ENCODE data around the gene POLR2J.
"Not testable (repeated sequence)": the region's sequence is repeated elsewhere in the genome, so short reads cannot be mapped to it uniquely, and the experiment has no call there.

Gene POLR2J

DNA sequence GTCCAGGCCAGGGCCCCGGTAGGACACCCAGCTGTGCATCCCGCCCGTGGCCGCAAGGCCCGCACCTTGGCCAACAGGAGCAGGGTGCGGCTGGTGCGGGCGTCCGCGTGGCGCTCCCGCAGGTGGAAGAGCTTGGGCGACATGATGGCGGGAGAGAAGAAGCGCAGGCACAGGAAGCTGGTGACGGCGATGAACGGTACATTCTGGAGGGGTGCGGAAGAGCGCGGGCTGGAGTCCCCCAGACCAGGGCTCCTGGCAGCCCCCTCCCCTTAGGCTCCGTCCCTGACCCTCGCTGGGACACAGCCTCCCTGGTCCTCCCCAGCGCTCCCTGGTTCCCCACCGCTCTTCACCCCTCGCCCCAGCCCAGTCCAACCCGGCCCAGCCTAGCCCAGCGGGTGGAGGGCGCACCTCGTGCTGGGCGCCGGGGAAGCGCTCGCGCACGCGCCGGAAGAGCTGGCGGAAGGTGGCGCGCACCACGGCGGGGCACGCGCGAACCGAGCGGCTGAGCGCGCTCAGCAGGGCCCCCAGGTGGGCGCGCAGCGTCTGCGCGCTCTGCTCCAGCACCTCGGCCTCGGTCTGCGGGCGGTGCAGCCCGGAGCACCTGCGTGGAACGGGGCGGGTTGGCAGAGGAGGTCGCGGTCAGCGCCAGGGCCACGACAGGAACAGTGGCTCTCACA is 15.9 kb upstream of the POLR2J start:
- DNase-seq, result not testable (repeated sequence)

DNA sequence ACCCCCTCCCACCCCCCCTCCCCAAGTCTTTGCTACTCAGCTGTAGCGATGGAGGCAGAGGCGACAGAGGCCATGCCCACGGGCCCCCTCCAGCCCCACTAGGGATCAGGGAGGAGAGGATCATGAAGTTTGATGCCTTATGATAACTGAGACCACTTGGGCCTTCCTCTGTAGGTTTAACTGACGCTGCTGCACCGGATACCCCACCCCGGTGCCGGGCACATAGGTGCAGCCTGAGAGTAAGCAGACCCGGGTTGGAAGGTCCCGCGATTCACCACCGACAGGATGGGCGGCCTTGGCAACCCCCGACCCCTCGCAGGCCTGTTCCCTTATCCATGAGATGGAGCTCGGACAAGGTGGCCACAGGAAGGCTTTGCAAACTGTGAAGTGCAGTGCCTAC is 15.3 kb upstream of the POLR2J start:
- not testable (repeated sequence) for DNase-seq

GRCh38 chr7:102493220-102493935 is 14.7 kb upstream of the POLR2J start:
- not testable (repeated sequence) for DNase-seq

DNA sequence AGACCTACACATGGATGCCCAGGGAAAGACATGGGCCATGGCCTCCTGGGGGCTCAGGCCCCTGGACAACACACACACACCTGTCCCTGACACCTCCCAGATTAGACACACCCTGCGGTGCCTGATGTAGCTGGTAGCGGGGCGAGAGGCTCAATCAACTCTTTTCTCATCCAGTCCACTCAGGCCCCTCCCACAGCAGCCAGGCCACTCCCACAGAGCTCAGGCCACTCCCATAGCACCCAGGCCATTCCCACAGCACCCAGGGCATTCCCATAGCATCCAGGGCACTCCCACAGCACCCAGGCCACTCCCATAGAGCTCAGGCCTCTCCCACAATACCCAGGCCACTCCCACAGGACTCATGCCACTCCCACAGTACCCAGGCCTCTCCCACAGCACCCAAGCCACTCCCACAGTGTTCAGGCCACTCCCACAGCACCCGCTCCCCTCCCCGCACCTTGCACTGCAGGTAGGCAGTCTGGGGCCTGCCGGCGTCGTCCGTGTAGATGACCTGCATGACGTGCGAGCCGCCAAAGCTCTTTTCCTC is 11.9 kb upstream of the POLR2J start:
- DNase-seq, result not testable (repeated sequence)

DNA sequence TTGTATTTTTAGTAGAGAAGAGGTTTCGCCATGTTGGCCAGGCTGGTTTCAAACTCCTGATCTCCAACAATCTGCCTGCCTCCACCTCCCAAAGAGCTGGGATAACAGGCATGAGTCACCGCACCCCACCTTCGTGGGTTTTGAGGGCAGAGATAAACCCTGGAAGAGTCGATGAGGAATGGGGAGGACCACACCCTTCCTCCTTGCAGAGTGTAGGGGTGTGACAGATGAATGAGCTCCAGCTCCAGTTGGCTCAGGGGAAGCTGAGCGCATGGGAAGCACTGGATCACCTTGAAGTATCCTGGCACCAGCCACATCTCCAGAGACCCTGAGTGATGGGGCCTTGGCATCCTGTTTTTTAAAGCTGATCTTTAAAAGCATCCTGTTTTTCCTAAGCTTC is 5.6 kb upstream of the POLR2J start:
- DNase-seq, result not testable (repeated sequence)

DNA sequence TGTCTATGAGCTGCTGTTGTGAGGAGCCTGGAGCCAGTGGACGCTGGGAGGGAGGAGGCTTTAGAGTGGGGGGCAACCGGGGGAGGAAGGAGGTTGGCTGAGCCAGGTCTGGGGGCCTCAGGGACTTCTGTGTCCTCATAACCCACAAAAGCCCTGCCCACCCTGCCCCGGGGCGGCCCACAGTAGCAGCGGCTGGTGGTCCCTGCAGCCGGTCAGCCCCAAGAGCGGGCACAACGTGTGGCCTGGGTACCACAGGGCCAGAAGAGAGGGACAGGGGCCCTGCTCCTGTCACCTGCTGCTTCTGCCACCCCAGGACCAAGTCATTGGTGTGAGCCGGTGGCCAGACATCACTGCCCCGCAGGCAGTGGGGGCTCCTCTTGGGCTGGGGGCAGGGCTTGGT is 3.2 kb upstream of the POLR2J start:
- not testable (repeated sequence) for DNase-seq

GRCh38 chr7:102479982-102480637 is 1.4 kb upstream of the POLR2J start:
- not testable (repeated sequence) for DNase-seq

DNA sequence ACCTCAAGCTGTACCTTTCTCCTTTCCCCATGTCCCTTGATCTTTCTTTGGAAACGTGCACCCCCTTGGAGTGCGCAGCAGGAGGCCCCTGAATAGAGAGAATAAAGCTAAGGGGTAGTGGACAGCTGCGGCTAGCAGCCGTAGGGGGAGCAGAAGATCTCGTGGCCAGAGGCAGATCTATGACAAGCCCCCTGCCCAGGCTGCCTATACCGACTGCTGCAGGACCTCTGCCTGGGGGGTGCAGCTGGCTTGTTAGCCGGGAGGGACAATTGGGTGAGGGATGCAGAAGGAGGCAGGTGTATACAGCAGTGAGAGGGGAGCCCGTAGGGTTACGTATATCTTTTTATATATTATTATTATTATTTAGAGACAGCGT is 475 bp upstream of the POLR2J start:
- DNase-seq, result not testable (repeated sequence)

GRCh38 chr7:102474736-102475435 is 3.8 kb downstream of the POLR2J start:
- not testable (repeated sequence) for DNase-seq

DNA sequence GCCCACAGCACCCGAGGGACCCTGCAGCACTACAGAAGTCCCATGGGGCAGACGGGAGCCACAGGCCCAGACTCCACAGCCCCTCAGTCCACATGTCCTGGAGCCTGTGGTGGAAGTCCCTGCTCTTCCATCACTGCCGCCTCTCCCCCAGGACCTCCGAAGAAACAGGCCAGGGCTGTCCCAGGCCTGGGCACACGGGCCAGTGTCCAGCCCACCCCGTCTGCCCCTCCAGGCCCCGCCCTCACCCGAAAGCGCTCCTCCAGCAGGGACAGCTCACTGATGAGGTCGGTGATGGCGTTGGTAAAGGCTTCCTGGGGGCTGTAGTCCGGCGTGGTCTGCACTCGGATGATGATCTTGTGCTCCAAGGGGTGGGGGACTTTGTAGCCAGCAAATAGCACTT is 4.6 kb downstream of the POLR2J start:
- DNase-seq, result not testable (repeated sequence)

DNA sequence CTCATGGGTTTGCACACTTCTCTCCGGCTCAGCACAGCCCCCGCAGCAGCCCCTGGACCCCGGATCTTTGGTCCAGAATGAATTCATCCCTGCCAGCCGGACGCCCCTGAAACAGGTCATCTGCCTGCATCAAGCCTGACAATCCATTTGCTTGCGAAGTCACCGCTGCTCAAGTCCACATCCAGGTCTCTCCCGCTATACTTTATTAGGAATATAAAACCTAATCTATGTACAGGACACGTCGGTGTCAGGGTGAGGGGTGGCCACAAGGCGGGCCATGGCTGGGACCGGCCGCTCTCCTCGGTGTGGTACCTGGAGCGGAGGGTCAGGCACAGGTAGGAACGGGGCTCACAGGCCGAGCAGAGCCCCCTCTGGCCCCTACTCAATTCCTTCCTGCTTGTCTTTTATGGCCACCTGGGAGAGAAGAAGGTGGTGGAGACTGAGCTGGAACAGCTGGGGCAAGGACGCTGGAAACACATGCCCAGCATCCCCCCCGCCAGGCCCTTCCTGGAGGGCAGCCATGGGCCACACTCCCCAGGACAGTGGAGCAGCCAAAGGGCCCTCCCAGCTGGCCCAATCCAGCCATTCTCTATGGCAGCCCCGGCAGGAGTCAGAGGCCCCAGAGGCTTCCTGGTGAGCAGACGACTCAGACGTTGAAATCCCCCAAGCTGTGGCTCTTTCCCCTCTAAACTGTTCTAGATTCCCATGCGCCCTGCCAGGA is 5.3 kb downstream of the POLR2J start:
- no peak for DNase-seq

DNA sequence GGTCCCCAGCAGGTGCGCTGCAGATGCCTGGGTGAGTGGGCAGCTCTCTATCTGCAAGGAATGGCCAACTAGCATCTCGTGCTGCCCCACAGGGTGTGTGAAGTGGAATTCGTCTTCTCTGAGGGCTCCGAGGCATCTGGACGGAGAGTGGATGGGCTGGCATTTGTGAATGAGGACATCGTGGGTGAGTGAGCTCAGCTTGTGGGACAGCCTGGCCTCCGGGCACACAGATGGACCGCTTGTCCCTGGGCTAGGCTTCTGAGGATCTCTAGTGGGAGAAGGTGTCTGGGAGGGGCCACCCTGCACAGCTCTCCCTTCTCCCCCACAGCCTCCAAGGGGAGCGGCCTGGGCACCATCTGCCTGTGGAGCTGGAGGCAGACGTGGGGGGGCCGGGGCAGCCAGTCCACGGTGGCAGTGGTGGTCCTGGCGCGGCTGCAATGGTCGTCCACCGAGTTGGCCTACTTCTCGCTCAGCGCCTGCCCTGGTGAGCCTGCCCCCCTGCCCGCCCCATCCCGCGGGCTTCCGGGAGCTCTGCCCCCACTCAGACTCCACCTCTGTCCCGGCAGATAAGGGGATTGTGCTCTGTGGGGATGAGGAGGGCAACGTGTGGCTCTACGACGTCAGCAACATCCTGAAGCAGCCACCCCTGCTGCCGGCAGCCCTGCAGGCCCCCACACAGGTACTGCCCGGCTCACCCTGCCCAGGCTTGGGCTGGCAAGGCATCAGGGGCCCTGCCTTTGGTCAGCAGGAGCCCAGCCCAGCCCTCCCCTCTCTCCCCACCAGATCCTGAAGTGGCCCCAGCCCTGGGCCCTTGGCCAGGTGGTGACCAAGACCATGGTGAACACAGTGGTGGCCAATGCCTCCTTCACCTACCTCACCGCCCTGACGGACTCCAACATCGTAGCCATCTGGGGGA is 6.3 kb downstream of the POLR2J start:
- DNase-seq, result no peak

DNA sequence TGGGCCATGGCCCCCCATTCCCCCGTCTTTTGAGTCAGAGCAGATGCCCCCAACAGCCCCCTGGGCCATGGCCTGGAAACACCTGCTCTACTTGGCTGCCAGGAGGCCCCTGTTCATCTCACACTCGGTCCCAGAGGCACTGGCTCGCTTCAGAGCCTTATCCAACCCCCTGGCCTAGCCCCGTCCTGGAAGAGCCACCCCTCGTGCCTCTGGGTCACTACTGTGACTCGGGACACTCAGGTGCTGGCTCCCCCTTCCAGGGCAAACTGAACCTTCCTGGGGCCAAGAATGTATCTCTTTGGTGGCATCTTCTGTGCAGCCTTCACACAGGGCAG is 7.0 kb downstream of the POLR2J start:
- DNase-seq, result no peak

GRCh38 chr7:102469972-102470825 is 8.5 kb downstream of the POLR2J start:
- no peak for DNase-seq

GRCh38 chr7:102469351-102469971 is 9.3 kb downstream of the POLR2J start:
- no peak for DNase-seq

GRCh38 chr7:102468478-102469350 is 10.0 kb downstream of the POLR2J start:
- DNase-seq, result no peak

DNA sequence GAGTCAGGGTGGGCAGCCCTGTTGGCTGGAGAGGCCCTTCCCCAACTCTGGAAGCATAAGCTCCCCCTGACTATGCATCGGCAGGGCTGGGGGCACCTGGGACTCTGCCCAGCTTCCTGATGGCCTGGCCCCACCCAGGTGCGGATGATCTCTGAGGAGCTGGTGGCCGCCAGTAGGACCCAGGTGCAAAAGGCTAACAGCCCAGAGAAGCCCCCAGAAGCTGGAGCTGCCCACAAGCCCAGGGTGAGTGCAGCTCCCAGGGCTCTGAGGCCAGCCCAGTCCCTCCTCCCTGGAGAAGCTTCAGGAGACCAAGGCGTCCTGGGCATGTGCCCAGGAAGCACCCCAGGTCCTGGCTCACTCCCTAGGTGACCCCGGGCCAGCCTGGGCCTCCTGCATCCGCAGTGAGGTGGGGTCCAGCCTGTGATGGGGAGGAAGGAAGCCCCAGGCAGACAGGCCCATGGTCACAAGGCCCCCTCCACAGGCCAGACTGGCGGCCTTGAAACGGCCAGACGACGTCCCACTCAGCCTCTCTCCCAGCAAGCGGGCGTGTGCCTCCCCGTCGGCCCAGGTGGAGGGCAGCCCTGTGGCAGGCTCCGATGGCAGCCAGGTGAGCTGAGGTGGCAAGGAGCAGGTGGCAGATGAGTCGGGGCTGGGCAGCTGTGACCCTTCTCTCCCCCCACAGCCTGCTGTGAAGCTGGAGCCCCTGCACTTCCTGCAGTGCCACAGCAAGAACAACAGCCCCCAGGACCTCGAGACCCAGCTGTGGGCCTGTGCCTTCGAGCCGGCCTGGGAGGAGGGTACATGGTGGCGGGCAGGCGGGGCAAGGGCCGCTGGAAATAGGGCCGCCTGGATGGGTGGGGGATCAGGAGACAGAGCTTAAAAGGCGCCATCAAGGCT is 10.9 kb downstream of the POLR2J start:
- DNase-seq, result no peak

- no peak for DNase-seq
These were observed 12.6 kb downstream of the POLR2J start for GRCh38 chr7:102466097-102466496.
